Effector CD4-positive, alpha-beta T cell (primary cell): ENCODE data around the gene RETREG1.

Source experiments
- DNase-seq: peaks from one replicate; pipeline ENCODE4 v3.0.0-alpha.2; 2020

RETREG1 gene

GRCh38 chr5:16521521-16522483, 95.0 kb downstream of the RETREG1 start:
- DNase-seq = no peak

- DNase-seq = no peak
Measured at GRCh38 chr5:16520841-16521240, 96.0 kb downstream of the RETREG1 start.

- DNase-seq = no peak
Measured at GRCh38 chr5:16519435-16519834, 97.4 kb downstream of the RETREG1 start.

GRCh38 chr5:16518606-16519005, 98.2 kb downstream of the RETREG1 start:
- no peak for DNase-seq

GRCh38 chr5:16515532-16515931, 101.3 kb downstream of the RETREG1 start:
- no peak for DNase-seq

GRCh38 chr5:16510098-16510497, 106.7 kb downstream of the RETREG1 start:
- DNase-seq = no peak

- DNase-seq = no peak
Measured at GRCh38 chr5:16508730-16509531, 107.9 kb downstream of the RETREG1 start.

GRCh38 chr5:16507716-16508115, 109.1 kb downstream of the RETREG1 start:
- no peak for DNase-seq

GRCh38 chr5:16505904-16506303, 110.9 kb downstream of the RETREG1 start:
- DNase-seq = no peak

- no peak for DNase-seq
Measured at GRCh38 chr5:16505140-16505891, 111.5 kb downstream of the RETREG1 start.

- DNase-seq = no peak
Measured at GRCh38 chr5:16504571-16504970, 112.2 kb downstream of the RETREG1 start.

GRCh38 chr5:16502866-16503265, 113.9 kb downstream of the RETREG1 start:
- DNase-seq = no peak

GRCh38 chr5:16500024-16500423, 116.8 kb downstream of the RETREG1 start:
- DNase-seq = no peak

- DNase-seq = no peak
Measured at GRCh38 chr5:16497546-16497945, 119.3 kb downstream of the RETREG1 start.

GRCh38 chr5:16493261-16493660, 123.5 kb downstream of the RETREG1 start:
- DNase-seq = no peak

- DNase-seq = no peak
Measured at GRCh38 chr5:16492398-16493140, 124.2 kb downstream of the RETREG1 start.

GRCh38 chr5:16490911-16491310, 125.9 kb downstream of the RETREG1 start:
- DNase-seq = no peak

GRCh38 chr5:16489322-16489791, 127.4 kb downstream of the RETREG1 start:
- no peak for DNase-seq

- no peak for DNase-seq
Measured at GRCh38 chr5:16487456-16487855, 129.3 kb downstream of the RETREG1 start.

- no peak for DNase-seq
Measured at GRCh38 chr5:16486711-16487111, 130.1 kb downstream of the RETREG1 start.

- DNase-seq = no peak
Measured at GRCh38 chr5:16485656-16486055, 131.1 kb downstream of the RETREG1 start.

- DNase-seq = no peak
Measured at GRCh38 chr5:16484081-16484480, 132.7 kb downstream of the RETREG1 start.
